ENCODE data around the gene PFKM.

DNA sequence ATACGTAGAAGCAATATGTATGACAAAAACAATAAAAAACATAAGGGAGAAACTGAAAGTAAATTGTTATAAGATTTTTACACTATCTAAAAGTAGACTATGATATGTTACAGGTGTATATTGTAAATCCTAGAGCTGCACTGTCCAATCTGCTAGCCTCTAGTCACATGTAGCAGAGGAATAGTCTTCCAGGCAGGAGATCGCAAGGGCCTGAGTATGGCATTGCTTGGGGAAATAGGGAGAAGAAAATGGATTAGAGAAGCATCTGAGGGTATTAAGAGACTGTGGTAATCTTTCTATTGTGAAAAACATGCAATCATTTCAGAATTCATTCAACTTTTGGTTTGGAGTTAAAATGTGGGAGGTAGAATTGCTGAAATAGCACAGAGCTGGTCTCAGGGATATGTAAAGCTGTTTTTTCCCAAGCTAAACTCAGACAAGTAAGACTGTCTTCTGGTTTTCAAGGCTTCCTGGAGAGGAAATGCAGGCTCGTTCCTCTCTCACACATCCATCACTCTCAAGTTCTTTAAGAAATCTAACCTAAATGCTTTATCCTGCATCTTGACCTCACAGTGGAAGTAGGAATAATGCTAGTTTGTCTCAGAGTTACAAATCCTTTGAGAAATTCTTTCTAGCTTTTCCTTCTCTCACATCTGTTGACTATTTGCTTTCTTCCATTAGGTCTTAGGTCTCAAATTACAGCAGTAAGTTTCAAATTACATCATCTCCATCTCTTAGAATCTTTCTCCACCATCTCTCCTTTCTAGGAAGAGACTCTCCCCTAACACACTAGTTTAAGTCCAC is 56.7 kb downstream of the PFKM start:
- no peak for TF ChIP-seq POLR2A (IDR thresholded peaks at IDR 0.05)
- TF ChIP-seq, protein P1, sequence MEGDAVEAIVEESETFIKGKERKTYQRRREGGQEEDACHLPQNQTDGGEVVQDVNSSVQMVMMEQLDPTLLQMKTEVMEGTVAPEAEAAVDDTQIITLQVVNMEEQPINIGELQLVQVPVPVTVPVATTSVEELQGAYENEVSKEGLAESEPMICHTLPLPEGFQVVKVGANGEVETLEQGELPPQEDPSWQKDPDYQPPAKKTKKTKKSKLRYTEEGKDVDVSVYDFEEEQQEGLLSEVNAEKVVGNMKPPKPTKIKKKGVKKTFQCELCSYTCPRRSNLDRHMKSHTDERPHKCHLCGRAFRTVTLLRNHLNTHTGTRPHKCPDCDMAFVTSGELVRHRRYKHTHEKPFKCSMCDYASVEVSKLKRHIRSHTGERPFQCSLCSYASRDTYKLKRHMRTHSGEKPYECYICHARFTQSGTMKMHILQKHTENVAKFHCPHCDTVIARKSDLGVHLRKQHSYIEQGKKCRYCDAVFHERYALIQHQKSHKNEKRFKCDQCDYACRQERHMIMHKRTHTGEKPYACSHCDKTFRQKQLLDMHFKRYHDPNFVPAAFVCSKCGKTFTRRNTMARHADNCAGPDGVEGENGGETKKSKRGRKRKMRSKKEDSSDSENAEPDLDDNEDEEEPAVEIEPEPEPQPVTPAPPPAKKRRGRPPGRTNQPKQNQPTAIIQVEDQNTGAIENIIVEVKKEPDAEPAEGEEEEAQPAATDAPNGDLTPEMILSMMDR (IDR thresholded peaks at IDR 0.05): no peak
